ENCODE data around the gene ADGRA1. TPM values are rescaled to one million over a fixed set of nuclear protein-coding genes. Genes with fewer than 3 reads are reported as not detected.

ADGRA1 gene
- total and polyA plus RNA-seq, 3 experiments from 2014 or later, result not detected

DNA sequence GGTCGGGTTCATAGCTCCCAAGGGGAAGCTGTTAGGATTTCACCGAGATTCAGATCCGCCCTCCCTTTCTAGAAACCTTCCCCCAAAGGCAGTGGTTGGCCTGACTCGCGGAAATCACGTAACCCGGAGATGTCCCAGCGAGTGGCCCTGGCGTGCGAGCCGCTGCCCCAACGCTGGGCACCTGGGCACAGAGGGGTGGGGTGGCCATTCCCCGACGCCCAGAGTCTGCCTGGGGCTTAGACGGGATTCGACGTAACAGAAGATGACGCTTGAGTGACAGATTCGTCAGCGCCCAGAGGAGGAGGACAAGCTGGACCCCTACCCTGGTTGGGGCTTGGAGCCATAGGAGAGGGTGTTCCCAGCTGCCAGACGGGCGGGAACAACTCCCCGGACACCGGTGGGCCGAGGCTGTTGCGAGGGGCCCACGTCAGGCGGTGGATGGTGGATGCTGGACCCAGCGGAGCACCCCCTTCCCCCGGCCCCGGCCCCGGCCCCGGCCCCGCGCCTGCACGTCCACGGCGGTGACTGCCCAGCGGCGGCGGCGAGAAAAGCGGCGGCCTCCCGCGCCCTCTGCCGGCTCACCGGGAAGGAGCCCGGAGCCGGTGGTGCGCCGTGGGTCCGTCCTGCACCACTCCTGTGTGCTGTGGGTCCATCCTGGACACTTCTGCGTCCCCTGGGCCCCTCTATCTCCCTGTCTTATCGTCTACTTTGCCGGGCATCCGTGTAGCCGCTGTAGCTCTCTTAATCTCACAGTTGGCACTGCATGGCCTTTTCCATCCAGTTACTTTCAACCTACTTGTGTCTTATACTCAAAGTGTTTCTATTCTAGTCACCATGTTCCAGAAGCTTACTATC is 36.9 kb downstream of the ADGRA1 start:
- Histone ChIP-seq H3K4me1 (ENCODE audit: insufficient read depth, low read length) (no peaks in the 10 kb centered on the region), H3K27ac (ENCODE audit: low read depth, low read length) (no peak overlapping the region), H3K36me3 (ENCODE audit: insufficient read depth, low read length) (no peaks in the 10 kb centered on the region), H3K27me3 (ENCODE audit: insufficient read depth, low read length, poor library complexity, severe bottlenecking) (no peaks in the 10 kb centered on the region), H3K4me3 (ENCODE audit: low read length) (no peak overlapping the region), H3K9me3 (ENCODE audit: low read length) (no peaks in the 10 kb centered on the region)
- Mint-ChIP-seq H3K36me3 (no peaks in the 10 kb centered on the region), H3K4me1 (peaks cover 2 to 11% (median 5%) of the 10 kb centered on the region in 3 donors), H3K4me3 (no peak overlapping the region), H3K9me3 (no peaks in the 10 kb centered on the region), H3K27ac (no peak overlapping the region), H3K27me3 (peaks cover 5 to 7% of the 10 kb centered on the region in 2 donors)
- POLR2A ChIA-PET, result no interaction called here
- peak in 1 of 5 donors; percentile 36 for DNase-seq
- CTCF ChIA-PET, result no interaction called here

DNA sequence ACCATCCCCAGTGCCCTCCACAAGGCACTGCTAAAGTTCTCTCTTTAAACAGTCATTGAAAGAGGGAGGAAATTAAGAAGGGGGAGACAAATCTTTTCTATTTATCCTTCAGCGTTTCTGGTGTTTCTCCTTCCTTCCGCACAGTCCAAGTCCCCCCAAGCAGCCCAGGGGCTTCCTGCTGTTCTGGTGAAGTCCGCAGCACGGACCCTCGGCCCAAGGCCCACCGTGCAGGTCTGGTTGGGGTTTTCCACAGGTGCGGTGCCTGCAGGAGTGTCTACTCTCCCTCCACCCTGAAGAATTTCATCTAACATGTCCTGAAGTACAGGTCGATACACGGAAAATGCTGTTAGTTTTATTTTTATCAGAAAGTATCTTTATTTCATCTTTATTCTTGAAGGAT is 38.2 kb downstream of the ADGRA1 start:
- ChIA-PET CTCF (no interaction called here), POLR2A (no interaction called here)

DNA sequence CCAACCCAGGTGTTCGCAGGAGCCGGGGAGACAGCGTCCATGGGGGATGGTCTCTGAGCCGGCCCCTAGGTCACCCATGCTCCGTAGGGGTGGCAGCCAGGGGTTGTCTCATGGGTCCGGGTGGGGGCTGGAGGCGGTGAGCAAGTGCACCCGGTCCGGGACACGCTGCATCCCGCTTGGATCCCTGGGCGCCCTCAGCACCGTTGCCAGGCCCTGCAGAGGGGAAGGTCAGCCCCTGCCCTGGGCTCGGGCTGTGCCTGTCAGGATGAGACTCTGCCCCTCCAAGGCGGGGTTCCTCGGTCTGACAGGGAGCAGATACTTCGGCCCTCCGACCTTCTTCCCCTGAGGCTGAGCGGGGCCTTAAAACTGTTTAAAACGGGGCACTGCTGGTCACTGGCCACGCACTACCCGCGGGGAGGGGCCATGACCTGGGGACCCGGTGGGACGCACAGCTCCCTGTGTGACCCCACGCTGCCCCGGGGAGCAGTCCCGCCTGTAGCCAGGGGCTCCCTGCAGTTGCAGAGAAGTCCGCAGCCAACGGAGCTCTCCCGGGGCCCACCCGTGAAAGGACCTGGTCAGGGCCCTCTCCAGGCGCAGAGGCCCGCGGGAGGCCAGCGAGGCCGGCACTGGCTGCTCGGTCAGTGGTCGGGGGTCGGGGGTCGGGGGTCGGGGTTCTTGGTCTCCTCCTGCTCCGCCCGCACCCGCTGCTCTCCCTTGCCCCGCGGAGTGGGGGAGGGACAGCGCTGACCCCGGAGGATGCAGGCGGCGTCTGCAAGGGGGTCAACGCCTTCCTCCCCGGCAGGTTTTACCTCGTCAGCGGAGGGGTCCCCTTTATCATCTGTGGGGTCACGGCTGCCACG is 38.9 kb downstream of the ADGRA1 start:
- CTCF ChIA-PET, result interaction anchor here (1.5 kb wide), 1 partner anchor 17 kb away, joined by 4 read pairs; no protein-coding TSS in a partner anchor
- Histone ChIP-seq H3K36me3 (ENCODE audit: insufficient read depth, low read length) (no peaks in the 10 kb centered on the region), H3K27ac (ENCODE audit: low read depth, low read length) (no peak overlapping the region), H3K9me3 (ENCODE audit: low read length) (no peaks in the 10 kb centered on the region), H3K4me3 (ENCODE audit: low read length) (no peak overlapping the region), H3K27me3 (ENCODE audit: insufficient read depth, low read length, poor library complexity, severe bottlenecking) (no peaks in the 10 kb centered on the region), H3K4me1 (ENCODE audit: insufficient read depth, low read length) (no peaks in the 10 kb centered on the region)
- DNase-seq, result peak in 1 of 5 donors; percentile 45
- Mint-ChIP-seq H3K27me3 (peaks cover 5 to 7% of the 10 kb centered on the region in 2 donors), H3K27ac (no peak overlapping the region), H3K9me3 (no peaks in the 10 kb centered on the region), H3K36me3 (no peaks in the 10 kb centered on the region), H3K4me1 (peaks cover 2 to 11% (median 5%) of the 10 kb centered on the region in 3 donors), H3K4me3 (no peak overlapping the region)
- POLR2A ChIA-PET, result no interaction called here

More for the DNA sequence above, 38.2 kb downstream of the ADGRA1 start:
- Mint-ChIP-seq H3K4me1 (peaks cover 2 to 11% (median 5%) of the 10 kb centered on the region in 3 donors), H3K4me3 (no peak overlapping the region), H3K27me3 (peaks cover 5 to 7% of the 10 kb centered on the region in 2 donors), H3K36me3 (no peaks in the 10 kb centered on the region), H3K27ac (no peak overlapping the region), H3K9me3 (no peaks in the 10 kb centered on the region)
- Histone ChIP-seq H3K27me3 (ENCODE audit: insufficient read depth, low read length, poor library complexity, severe bottlenecking) (no peaks in the 10 kb centered on the region), H3K9me3 (ENCODE audit: low read length) (no peaks in the 10 kb centered on the region), H3K4me1 (ENCODE audit: insufficient read depth, low read length) (no peaks in the 10 kb centered on the region), H3K36me3 (ENCODE audit: insufficient read depth, low read length) (no peaks in the 10 kb centered on the region), H3K4me3 (ENCODE audit: low read length) (no peak overlapping the region), H3K27ac (ENCODE audit: low read depth, low read length) (no peak overlapping the region)
- no peak for DNase-seq

DNA sequence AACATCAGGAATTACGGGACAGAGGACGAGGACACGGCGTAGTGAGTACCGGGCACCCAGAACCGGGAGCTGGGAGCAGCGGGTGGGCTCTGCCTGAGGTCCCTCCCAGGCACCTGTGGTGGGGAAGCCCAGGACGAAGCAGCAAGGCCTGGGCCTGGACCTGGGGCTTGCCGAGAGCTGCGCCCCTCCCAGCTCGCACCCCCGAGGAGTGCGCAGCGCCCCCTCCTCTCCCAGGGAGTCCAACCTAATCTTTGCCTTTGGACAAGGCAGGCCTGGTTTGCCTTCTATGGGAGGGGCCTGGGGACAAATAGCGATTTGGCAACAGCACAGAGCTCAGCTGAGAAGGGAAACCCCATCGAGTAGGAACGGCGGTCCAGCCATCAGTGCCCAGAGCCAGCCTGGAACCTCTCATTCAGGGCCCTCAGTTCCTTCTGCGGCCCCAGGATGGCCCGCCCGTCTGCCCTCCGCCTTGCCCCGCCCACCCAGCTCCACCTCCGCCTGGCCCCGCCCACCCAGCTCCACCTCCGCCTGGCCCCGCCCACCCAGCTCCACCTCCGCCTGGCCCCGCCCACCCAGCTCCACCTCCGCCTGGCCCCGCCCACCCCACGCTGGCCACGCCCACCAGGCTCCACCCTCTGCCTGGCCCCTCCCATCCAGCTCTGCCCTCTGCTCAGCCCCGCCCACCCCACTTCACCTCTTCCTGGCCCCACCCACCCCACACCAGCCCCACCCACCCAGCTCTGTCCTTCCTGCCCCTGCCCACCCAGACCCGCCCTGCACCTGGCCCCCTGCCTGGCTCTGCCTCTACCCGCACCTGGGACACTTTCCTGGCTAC is 39.8 kb downstream of the ADGRA1 start:
- no peaks in the 10 kb centered on the region for H3K9me3 Mint-ChIP-seq
- Histone ChIP-seq H3K9me3 (ENCODE audit: low read length) (no peaks in the 10 kb centered on the region), H3K36me3 (ENCODE audit: insufficient read depth, low read length) (no peaks in the 10 kb centered on the region), H3K27me3 (ENCODE audit: insufficient read depth, low read length, poor library complexity, severe bottlenecking) (no peaks in the 10 kb centered on the region), H3K4me1 (ENCODE audit: insufficient read depth, low read length) (no peaks in the 10 kb centered on the region), H3K27ac (ENCODE audit: low read depth, low read length) (no peak overlapping the region), H3K4me3 (ENCODE audit: low read length) (no peak overlapping the region)
- ChIA-PET CTCF (interaction anchor here (1.5 kb wide), 1 partner anchor 16 kb away, joined by 4 read pairs; no protein-coding TSS in a partner anchor), POLR2A (no interaction called here)
- H3K27me3 Mint-ChIP-seq, result peaks cover 5 to 7% of the 10 kb centered on the region in 2 donors
- DNase-seq, result peak in 4 of 5 donors; percentile 6 to 31 (median 26)
- H3K4me3 Mint-ChIP-seq, result no peak overlapping the region
- H3K4me1 Mint-ChIP-seq, result peaks cover 2 to 11% (median 5%) of the 10 kb centered on the region in 3 donors
- H3K36me3 Mint-ChIP-seq, result no peaks in the 10 kb centered on the region
- H3K27ac Mint-ChIP-seq, result no peak overlapping the region

DNA sequence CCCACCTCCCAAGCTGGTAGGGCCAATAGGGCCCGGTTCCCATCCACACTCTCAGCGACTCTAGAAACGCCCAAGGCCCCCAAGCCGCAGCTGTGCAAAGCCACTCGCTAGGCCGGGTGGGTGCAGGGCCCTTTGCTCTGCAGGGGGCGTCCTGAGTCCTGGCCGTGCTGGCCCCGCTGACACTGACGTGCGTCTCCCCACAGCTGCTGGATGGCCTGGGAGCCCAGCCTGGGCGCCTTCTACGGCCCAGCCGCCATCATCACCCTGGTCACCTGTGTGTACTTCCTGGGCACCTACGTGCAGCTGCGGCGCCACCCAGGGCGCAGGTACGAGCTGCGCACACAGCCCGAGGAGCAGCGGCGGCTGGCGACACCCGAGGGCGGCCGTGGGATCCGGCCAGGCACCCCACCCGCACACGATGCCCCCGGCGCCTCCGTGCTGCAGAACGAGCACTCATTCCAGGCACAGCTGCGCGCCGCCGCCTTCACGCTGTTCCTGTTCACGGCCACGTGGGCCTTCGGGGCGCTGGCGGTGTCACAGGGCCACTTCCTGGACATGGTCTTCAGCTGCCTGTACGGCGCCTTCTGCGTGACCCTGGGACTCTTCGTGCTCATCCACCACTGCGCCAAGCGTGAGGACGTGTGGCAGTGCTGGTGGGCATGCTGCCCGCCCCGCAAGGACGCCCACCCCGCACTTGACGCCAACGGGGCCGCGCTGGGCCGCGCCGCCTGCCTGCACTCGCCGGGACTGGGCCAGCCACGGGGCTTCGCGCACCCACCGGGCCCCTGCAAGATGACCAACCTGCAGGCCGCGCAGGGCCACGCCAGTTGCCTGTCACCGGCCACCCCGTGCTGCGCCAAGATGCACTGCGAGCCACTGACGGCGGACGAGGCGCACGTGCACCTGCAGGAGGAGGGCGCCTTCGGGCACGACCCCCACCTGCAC is 40.7 kb downstream of the ADGRA1 start:
- H3K4me3 Mint-ChIP-seq, result no peak overlapping the region
- DNase-seq, result no peak
- Histone ChIP-seq H3K4me1 (ENCODE audit: insufficient read depth, low read length) (no peaks in the 10 kb centered on the region), H3K4me3 (ENCODE audit: low read length) (no peak overlapping the region), H3K9me3 (ENCODE audit: low read length) (no peaks in the 10 kb centered on the region), H3K36me3 (ENCODE audit: insufficient read depth, low read length) (no peaks in the 10 kb centered on the region), H3K27ac (ENCODE audit: low read depth, low read length) (no peak overlapping the region), H3K27me3 (ENCODE audit: insufficient read depth, low read length, poor library complexity, severe bottlenecking) (no peaks in the 10 kb centered on the region)
- peaks cover 2 to 5% (median 4%) of the 10 kb centered on the region in 3 donors for H3K4me1 Mint-ChIP-seq
- H3K36me3 Mint-ChIP-seq, result no peaks in the 10 kb centered on the region
- CTCF ChIA-PET, result no interaction called here
- POLR2A ChIA-PET, result no interaction called here
- H3K9me3 Mint-ChIP-seq, result no peaks in the 10 kb centered on the region
- H3K27ac Mint-ChIP-seq, result no peak overlapping the region
- peaks cover 5% of the 10 kb centered on the region in 2 donors for H3K27me3 Mint-ChIP-seq

DNA sequence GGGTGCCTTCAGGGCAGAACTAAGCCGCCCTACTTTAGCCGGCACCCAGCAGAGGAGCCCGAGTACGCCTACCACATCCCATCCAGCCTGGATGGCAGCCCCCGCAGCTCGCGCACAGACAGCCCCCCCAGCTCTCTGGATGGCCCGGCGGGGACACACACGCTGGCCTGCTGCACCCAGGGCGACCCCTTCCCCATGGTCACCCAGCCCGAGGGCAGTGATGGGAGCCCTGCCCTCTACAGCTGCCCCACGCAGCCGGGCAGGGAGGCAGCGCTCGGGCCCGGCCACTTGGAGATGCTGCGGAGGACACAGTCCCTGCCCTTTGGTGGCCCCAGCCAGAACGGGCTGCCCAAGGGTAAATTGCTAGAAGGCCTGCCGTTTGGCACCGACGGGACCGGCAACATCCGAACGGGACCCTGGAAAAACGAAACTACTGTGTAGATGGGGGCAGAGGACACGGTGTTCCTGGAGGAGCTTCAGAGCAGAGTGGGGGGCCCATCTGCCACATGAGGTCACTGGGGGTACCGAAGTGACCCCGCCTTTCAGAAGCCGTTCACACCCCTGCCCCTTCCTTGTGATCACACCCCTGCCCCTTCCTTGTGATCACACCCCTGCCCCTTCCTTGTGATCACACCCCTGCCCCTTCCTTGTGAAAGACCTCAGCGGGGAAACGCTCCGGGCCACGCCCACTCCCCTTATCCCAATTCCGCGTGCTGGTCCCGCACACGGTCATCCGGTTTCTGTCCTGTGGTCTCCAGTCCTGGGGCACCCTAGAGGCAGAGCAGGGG is 41.5 kb downstream of the ADGRA1 start:
- Histone ChIP-seq H3K9me3 (ENCODE audit: low read length) (no peaks in the 10 kb centered on the region), H3K36me3 (ENCODE audit: insufficient read depth, low read length) (no peaks in the 10 kb centered on the region), H3K4me1 (ENCODE audit: insufficient read depth, low read length) (no peaks in the 10 kb centered on the region), H3K4me3 (ENCODE audit: low read length) (no peak overlapping the region), H3K27ac (ENCODE audit: low read depth, low read length) (no peak overlapping the region), H3K27me3 (ENCODE audit: insufficient read depth, low read length, poor library complexity, severe bottlenecking) (no peaks in the 10 kb centered on the region)
- H3K27ac Mint-ChIP-seq, result no peak overlapping the region
- peaks cover 5% of the 10 kb centered on the region in 2 donors for H3K27me3 Mint-ChIP-seq
- peaks cover 2 to 5% (median 4%) of the 10 kb centered on the region in 3 donors for H3K4me1 Mint-ChIP-seq
- H3K36me3 Mint-ChIP-seq, result no peaks in the 10 kb centered on the region
- ChIA-PET POLR2A (no interaction called here), CTCF (no interaction called here)
- no peaks in the 10 kb centered on the region for H3K9me3 Mint-ChIP-seq
- no peak overlapping the region for H3K4me3 Mint-ChIP-seq
- no peak for DNase-seq
